ENCODE measurements around the gene NRF1. TPM values are rescaled to one million over a fixed set of nuclear protein-coding genes. Genes with fewer than 3 reads are reported as not detected.

Gene NRF1
- polyA plus RNA-seq, 2 of the 4 experiments (the other 2 are of a cell fraction): 11.2 to 18.5 TPM

DNA sequence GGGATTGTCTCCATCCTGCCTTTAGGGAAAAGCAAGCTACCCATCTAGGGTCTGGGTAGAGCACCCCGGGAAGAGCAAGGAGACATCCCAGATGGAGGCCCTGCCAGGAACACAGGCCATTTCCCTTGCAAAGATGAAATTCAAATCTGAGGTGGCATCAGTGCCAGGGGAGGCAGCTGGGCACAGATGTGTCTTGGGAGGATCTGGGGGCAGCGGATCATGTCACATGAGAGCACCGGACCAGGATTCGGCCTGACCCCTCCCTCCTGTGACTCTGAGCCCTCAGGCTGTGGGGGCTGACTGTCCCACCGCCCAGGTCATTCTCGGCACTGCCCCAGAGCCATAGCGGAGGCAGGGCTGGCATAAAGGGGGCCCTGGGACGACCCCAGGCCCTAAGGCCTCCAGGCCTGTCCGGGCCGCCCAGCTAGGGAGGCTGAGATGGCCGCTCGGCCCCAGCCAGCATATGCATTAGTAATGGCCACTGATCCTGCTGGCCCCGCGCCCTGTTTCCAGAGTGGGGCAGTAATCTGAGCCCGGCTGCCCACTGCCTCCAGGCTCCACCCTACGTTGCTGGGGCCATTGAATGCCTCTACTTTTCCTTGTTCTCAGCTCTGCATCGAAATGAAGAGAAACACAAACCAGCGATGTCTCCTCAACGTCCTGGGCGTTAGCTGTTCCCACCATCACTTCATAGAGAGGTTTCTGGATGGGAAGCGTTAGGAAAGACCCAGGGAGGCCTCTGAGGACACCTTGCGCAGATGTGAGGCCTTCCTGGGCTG lies 192.8 kb downstream of the NRF1 start:
- no peaks in the 10 kb centered on the region for H3K9me3 ChIP-seq
- no peak overlapping the region for H3K4me2 ChIP-seq
- DNase-seq (ENCODE audit: low read depth in 1 of 2, low spot score in 1 of 2): no peak
- no peaks in the 10 kb centered on the region for H3K4me1 ChIP-seq
- no peak overlapping the region for H3K27ac ChIP-seq
- CTCF ChIA-PET: interaction anchor here (1.2 to 3.3 kb wide), 4 partner anchors 9 to 26 kb away, joined by 3 to 20 read pairs (median 4); no protein-coding TSS in a partner anchor
- 82% methylated on average over 22 of the region's 22 CpGs for WGBS (ENCODE audit: missing lambda C conversion rate)
- no peak for TF ChIP-seq KDM5A (IDR thresholded peaks at IDR 0.05)
- TF ChIP-seq HOXB13 (CRISPR knock-in tag; IDR thresholded peaks at IDR 0.05; ENCODE audit: low read depth): no peak
- no peak for TF ChIP-seq ZSCAN20 (CRISPR knock-in tag; IDR thresholded peaks at IDR 0.05)
- TF ChIP-seq EHF (CRISPR knock-in tag; IDR thresholded peaks at IDR 0.05): no peak
- no peak for TF ChIP-seq TP53 (CRISPR knock-in tag; IDR thresholded peaks at IDR 0.05)
- TF ChIP-seq HEYL (CRISPR knock-in tag; IDR thresholded peaks at IDR 0.05): no peak
- TF ChIP-seq JUN (IDR thresholded peaks at IDR 0.05): no peak
- TF ChIP-seq GATA3 (IDR thresholded peaks at IDR 0.05; ENCODE audit: borderline replicate concordance): no peak
- TF ChIP-seq, protein P1, sequence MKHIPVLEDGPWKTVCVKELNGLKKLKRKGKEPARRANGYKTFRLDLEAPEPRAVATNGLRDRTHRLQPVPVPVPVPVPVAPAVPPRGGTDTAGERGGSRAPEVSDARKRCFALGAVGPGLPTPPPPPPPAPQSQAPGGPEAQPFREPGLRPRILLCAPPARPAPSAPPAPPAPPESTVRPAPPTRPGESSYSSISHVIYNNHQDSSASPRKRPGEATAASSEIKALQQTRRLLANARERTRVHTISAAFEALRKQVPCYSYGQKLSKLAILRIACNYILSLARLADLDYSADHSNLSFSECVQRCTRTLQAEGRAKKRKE (CRISPR knock-in tag; IDR thresholded peaks at IDR 0.05; ENCODE audit: low read depth): no peak
- no peak for TF ChIP-seq RNF2 (IDR thresholded peaks at IDR 0.05; ENCODE audit: borderline replicate concordance, low read depth)
- TF ChIP-seq, protein P2, sequence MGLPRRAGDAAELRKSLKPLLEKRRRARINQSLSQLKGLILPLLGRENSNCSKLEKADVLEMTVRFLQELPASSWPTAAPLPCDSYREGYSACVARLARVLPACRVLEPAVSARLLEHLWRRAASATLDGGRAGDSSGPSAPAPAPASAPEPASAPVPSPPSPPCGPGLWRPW (IDR thresholded peaks at IDR 0.05): no peak
- TF ChIP-seq POLR2AphosphoS2 (conservative IDR thresholded peaks at IDR 0.05; ENCODE audit: low read length): no peak
- TF ChIP-seq, protein P3, sequence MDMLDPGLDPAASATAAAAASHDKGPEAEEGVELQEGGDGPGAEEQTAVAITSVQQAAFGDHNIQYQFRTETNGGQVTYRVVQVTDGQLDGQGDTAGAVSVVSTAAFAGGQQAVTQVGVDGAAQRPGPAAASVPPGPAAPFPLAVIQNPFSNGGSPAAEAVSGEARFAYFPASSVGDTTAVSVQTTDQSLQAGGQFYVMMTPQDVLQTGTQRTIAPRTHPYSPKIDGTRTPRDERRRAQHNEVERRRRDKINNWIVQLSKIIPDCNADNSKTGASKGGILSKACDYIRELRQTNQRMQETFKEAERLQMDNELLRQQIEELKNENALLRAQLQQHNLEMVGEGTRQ (IDR thresholded peaks at IDR 0.05): no peak
- TF ChIP-seq, protein P4, sequence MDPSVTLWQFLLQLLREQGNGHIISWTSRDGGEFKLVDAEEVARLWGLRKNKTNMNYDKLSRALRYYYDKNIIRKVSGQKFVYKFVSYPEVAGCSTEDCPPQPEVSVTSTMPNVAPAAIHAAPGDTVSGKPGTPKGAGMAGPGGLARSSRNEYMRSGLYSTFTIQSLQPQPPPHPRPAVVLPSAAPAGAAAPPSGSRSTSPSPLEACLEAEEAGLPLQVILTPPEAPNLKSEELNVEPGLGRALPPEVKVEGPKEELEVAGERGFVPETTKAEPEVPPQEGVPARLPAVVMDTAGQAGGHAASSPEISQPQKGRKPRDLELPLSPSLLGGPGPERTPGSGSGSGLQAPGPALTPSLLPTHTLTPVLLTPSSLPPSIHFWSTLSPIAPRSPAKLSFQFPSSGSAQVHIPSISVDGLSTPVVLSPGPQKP (IDR thresholded peaks at IDR 0.05; ENCODE audit: low read depth, low read length): no peak
- no peak for TF ChIP-seq CBX2 (IDR thresholded peaks at IDR 0.05; ENCODE audit: borderline replicate concordance, low read depth)
- no peak for TF ChIP-seq FOXS1 (CRISPR knock-in tag; IDR thresholded peaks at IDR 0.05)
- no peak for FAIRE-seq
- no peak for ATAC-seq
- POLR2A ChIA-PET: no interaction called here
- no peak overlapping the region for H3K4me3 ChIP-seq

DNA sequence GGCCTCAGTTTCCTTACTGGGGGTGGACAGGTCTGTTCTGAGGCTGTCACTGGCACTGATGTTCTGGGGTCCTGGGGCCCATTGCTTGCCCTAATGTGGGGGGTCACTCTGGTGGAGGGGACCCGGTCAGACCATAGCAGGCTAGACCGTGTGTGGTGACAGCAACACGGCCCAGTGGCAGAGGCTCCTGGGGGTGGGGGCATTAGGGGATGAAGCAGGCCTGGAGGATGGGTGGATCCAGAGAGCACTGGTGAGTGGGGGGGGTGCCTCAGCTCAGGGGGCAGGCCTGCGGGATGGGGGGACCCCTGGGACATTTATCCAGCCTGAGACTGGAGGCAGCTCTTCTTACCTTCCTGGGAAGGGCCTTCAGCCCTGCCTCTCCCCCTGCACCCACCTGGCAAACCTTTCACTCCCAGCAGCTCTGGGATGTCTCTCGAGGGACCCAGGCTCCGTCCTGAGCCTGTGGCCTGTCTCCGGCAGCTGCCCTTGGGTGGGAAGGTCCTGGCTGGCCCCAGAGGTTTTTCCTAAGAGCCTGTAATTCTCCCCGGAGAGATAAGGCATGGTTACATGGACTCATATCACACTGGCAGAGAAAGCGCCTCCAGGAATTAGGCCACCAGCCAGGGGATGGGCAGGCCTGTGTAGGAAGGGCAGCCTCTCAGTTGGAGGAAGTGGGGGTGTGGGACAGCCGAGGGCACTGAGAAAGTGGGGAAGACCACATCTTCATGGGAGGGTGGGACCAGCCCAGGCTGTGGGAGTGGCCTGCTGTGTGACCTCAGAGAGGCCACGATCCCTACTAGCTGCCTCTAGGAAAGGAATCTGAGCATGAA lies 193.6 kb downstream of the NRF1 start:
- no peak overlapping the region for H3K27ac ChIP-seq
- ChIA-PET POLR2A (no interaction called here), CTCF (interaction anchor here (0.6 to 3.3 kb wide), 5 partner anchors 10 to 835 kb away, joined by 3 to 20 read pairs (median 3); no protein-coding TSS in a partner anchor)
- WGBS (ENCODE audit: missing lambda C conversion rate): 68% methylated on average over 7 of the region's 11 CpGs
- no peaks in the 10 kb centered on the region for H3K4me1 ChIP-seq
- FAIRE-seq (no peak), ATAC-seq (peak in 1 of 2 experiments; percentile 11; a peak in 2 of 6 replicates), DNase-seq (ENCODE audit: low read depth in 1 of 2, low spot score in 1 of 2) (no peak)
- no peaks in the 10 kb centered on the region for H3K9me3 ChIP-seq
- TF ChIP-seq POLR2AphosphoS2 (conservative IDR thresholded peaks at IDR 0.05; ENCODE audit: low read length) (no peak), ZNF302 (CRISPR knock-in tag; IDR thresholded peaks at IDR 0.05) (no peak), NR3C1 (IDR thresholded peaks at IDR 0.05) (no peak), HEYL (CRISPR knock-in tag; IDR thresholded peaks at IDR 0.05) (no peak), JUN (IDR thresholded peaks at IDR 0.05) (no peak), MAZ (IDR thresholded peaks at IDR 0.05; ENCODE audit: borderline replicate concordance, low read depth, low read length) (no peak)
- TF ChIP-seq, protein P1 (CRISPR knock-in tag; IDR thresholded peaks at IDR 0.05; ENCODE audit: low read depth): no peak
- no peak overlapping the region for H3K4me2 ChIP-seq
- no peak overlapping the region for H3K4me3 ChIP-seq

Small RNAs within 50 kb of the gene (small RNA-seq; reads per million reads assigned to genes)
- 294 to 6,288 (median 4,470) reads per million in 6 experiments for gene MIR182
- 65.3 to 2,829 (median 1,638) reads per million in 6 experiments for gene MIR183
- gene MIR96: 6.9 to 208 (median 89.8) reads per million in 6 experiments

Other genes starting within 250 kb of the NRF1 start
- 4.9 and 6.5 TPM in 2 replicates for gene STRIP2, start 177.3 kb upstream of the NRF1 start, polyA plus RNA-seq (2011; rRNA removed)
- 4.7 to 7.2 TPM (median 5.7 TPM) in 3 replicates for gene STRIP2, start 177.3 kb upstream of the NRF1 start, polyA plus RNA-seq (2017; fragmentation: RNase III; extraction: RNeasy Plus Mini Kit Qiagen cat#74134 plus additional on column Dnase treatment)
- gene SMKR1, start 109.2 kb upstream of the NRF1 start, polyA plus RNA-seq (2011; rRNA removed): 12.0 and 12.2 TPM in 2 replicates
- 13.2 to 15.2 TPM (median 13.6 TPM) in 3 replicates for gene SMKR1, start 109.2 kb upstream of the NRF1 start, polyA plus RNA-seq (2017; fragmentation: RNase III; extraction: RNeasy Plus Mini Kit Qiagen cat#74134 plus additional on column Dnase treatment)

Measured in A549 (cell line).